Liver (tissue), 9 donors: ENCODE results near the gene MTCH2. TPM values are rescaled to one million over a fixed set of nuclear protein-coding genes. Genes with fewer than 3 reads are reported as not detected.

Experiments used
- DNase-seq: peaks from one replicate; pipeline ENCODE4 v3.0.0-alpha.2; 2017; ENCODE audit warnings: low spot score
- H3K27ac ChIP-seq, 2 donors: one replicate each; pipeline ENCODE4 v1.7.0; 2013; ENCODE audit warnings: inconsistent platforms in 2 of 2, low read length in 2 of 2, control low read depth in 1 of 2, low read depth in 1 of 2, mild to moderate bottlenecking in 1 of 2
- H3K27me3 ChIP-seq, 4 donors: one replicate each; pipeline versions ENCODE4 v1.6.1 to v1.7.0; 2013; ENCODE audit warnings: low read length in 3 of 4, inconsistent platforms in 1 of 4, mild to moderate bottlenecking in 1 of 4, moderate library complexity in 1 of 4; ENCODE audit not compliant: control insufficient read depth in 4 of 4, insufficient read depth in 4 of 4
- H3K36me3 ChIP-seq, 4 donors: one replicate each; pipeline versions ENCODE4 v1.6.1 to v1.7.0; 2013; ENCODE audit warnings: low read length in 3 of 4, mild to moderate bottlenecking in 3 of 4, low read depth in 1 of 4, moderate library complexity in 1 of 4; ENCODE audit not compliant: control insufficient read depth in 4 of 4, insufficient read depth in 3 of 4
- H3K4me1 ChIP-seq, 4 donors: one replicate each; pipeline versions ENCODE4 v1.6.1 to v1.7.0; 2013; ENCODE audit warnings: low read length in 3 of 4, mild to moderate bottlenecking in 3 of 4, moderate library complexity in 1 of 4; ENCODE audit not compliant: control insufficient read depth in 4 of 4, insufficient read depth in 4 of 4
- H3K4me3 ChIP-seq, 3 donors: one replicate each; pipeline versions ENCODE4 v1.6.1 to v1.7.0; 2013; ENCODE audit warnings: low read length in 3 of 3, control low read depth in 1 of 3, low read depth in 1 of 3, mild to moderate bottlenecking in 1 of 3
- H3K9ac ChIP-seq, 2 donors: one replicate each; pipeline ENCODE4 v1.7.0; 2013; ENCODE audit warnings: low read length in 2 of 2, mild to moderate bottlenecking in 2 of 2, moderate library complexity in 2 of 2, control low read depth in 1 of 2, low read depth in 1 of 2
- H3K9me3 ChIP-seq, 4 donors: one replicate each; pipeline versions ENCODE4 v1.6.1 to v1.7.0; 2013; ENCODE audit warnings: low read length in 3 of 4; ENCODE audit not compliant: control insufficient read depth in 4 of 4
- EGR1 ChIP-seq, 2 donors: IDR thresholded peaks; 2 replicates each; pipeline ENCODE4 v1.6.1; 2016 to 2018; ENCODE audit warnings: antibody characterized with exemption in 2 of 2, low read depth in 2 of 2
- FOXA1 ChIP-seq: IDR thresholded peaks from 2 replicates; pipeline ENCODE4 v1.6.1; 2016; ENCODE audit warnings: antibody characterized with exemption
- FOXA2 ChIP-seq: IDR thresholded peaks from 2 replicates; pipeline ENCODE4 v1.6.1; 2016; ENCODE audit warnings: antibody characterized with exemption
- GABPA ChIP-seq, 2 donors: IDR thresholded peaks in 1 of 2; conservative IDR thresholded peaks in 1 of 2; 2 replicates each; pipeline ENCODE4 v1.6.1; 2016; ENCODE audit warnings: antibody characterized with exemption in 2 of 2, mild to moderate bottlenecking in 1 of 2, moderate library complexity in 1 of 2
- HNF4A ChIP-seq, 2 donors: conservative IDR thresholded peaks; 2 replicates each; pipeline ENCODE4 v1.6.1; 2016; ENCODE audit warnings: antibody characterized with exemption in 2 of 2, mild to moderate bottlenecking in 2 of 2
- HNF4G ChIP-seq: IDR thresholded peaks from 2 replicates; pipeline ENCODE4 v1.6.1; 2016; ENCODE audit warnings: antibody characterized with exemption
- JUND ChIP-seq, 2 donors: IDR thresholded peaks; 2 replicates each; pipeline ENCODE4 v1.6.1; 2016; ENCODE audit warnings: antibody characterized with exemption in 2 of 2
- MAX ChIP-seq: IDR thresholded peaks from 2 replicates; pipeline ENCODE4 v1.6.1; 2016; ENCODE audit warnings: antibody characterized with exemption
- NR2F2 ChIP-seq: IDR thresholded peaks from 2 replicates; pipeline ENCODE4 v1.6.1; 2016; ENCODE audit warnings: antibody characterized with exemption
- RAD21 ChIP-seq, 2 donors: IDR thresholded peaks; 2 replicates each; pipeline ENCODE4 v1.6.1; 2016; ENCODE audit warnings: antibody characterized with exemption in 2 of 2, mild to moderate bottlenecking in 2 of 2
- REST ChIP-seq: IDR thresholded peaks from 2 replicates; pipeline ENCODE4 v1.6.1; 2016; ENCODE audit warnings: antibody characterized with exemption, mild to moderate bottlenecking
- RXRA ChIP-seq, 2 donors: IDR thresholded peaks; 2 replicates each; pipeline ENCODE4 v1.6.1; 2017 to 2018; ENCODE audit warnings: antibody characterized with exemption in 2 of 2, mild to moderate bottlenecking in 1 of 2
- SP1 ChIP-seq: IDR thresholded peaks from 2 replicates; pipeline ENCODE4 v1.6.1; 2018; ENCODE audit warnings: antibody characterized with exemption, mild to moderate bottlenecking
- TAF1 ChIP-seq: conservative IDR thresholded peaks from 2 replicates; pipeline ENCODE4 v1.6.1; 2016; ENCODE audit warnings: antibody characterized with exemption, mild to moderate bottlenecking
- YY1 ChIP-seq: IDR thresholded peaks from 2 replicates; pipeline ENCODE4 v1.6.1; 2016; ENCODE audit warnings: antibody characterized with exemption, mild to moderate bottlenecking
- WGBS: extraction: QIAGEN DNeasy Blood & Tissue Kit; methylation state at CpG from one replicate; pipeline ENCODE4 v1.1.7; 2013; 5-methylcytosine and 5-hydroxymethylcytosine counted together
- polyA plus RNA-seq, 2 donors: library from polyadenylated mRNA; stranded (reverse) in 1 of 2; unstranded in 1 of 2; fragments of 200-250 nt in 1 of 2; fragments of >200 nt in 1 of 2; fragmentation: Nextera tagmentation in 1 of 2; extraction: Ambion mirVana in 1 of 2; gene quantifications; one replicate each; pipeline versions ENCODE4 v1.2.1 to v1.2.3, GENCODE V29; 2013 to 2015
- total RNA-seq, 2 donors: library from RNA; depleted of rRNA; stranded (reverse); fragments of >200 nt; gene quantifications; one replicate each; pipeline ENCODE4 v1.2.3, GENCODE V29; 2014
- TF ChIP-seq, protein P1 (sequence below): fragments of 150-350 bp; IDR thresholded peaks from 2 replicates; pipeline ENCODE4 v1.5.1; 2017; ENCODE audit warnings: improper control_type of control experiment, low read depth, low read length; ENCODE audit not compliant: missing input control
- TF ChIP-seq, protein P2 (sequence below): IDR thresholded peaks from 2 replicates; pipeline ENCODE4 v1.6.1; 2016; ENCODE audit warnings: antibody characterized with exemption
- TF ChIP-seq, protein P3 (sequence below): IDR thresholded peaks from 2 replicates; pipeline ENCODE4 v1.6.1; 2016; ENCODE audit warnings: antibody characterized with exemption
- donor health status: healthy.
- donor health status: healthy.
- donor health status: healthy.
- donor health status: healthy.
- donor health status: healthy.

The MTCH2 gene
- total and polyA plus RNA-seq, 4 donors = 62.5 to 304 (median 126) TPM

GRCh38 chr11:47595967-47596366 lies 46.4 kb downstream of the MTCH2 start (continued):
- TF ChIP-seq, protein P1, sequence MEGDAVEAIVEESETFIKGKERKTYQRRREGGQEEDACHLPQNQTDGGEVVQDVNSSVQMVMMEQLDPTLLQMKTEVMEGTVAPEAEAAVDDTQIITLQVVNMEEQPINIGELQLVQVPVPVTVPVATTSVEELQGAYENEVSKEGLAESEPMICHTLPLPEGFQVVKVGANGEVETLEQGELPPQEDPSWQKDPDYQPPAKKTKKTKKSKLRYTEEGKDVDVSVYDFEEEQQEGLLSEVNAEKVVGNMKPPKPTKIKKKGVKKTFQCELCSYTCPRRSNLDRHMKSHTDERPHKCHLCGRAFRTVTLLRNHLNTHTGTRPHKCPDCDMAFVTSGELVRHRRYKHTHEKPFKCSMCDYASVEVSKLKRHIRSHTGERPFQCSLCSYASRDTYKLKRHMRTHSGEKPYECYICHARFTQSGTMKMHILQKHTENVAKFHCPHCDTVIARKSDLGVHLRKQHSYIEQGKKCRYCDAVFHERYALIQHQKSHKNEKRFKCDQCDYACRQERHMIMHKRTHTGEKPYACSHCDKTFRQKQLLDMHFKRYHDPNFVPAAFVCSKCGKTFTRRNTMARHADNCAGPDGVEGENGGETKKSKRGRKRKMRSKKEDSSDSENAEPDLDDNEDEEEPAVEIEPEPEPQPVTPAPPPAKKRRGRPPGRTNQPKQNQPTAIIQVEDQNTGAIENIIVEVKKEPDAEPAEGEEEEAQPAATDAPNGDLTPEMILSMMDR = no peak
- TF ChIP-seq SP1 = no peak
- TF ChIP-seq JUND (IDR thresholded peaks at IDR 0.05) = no peak
- TF ChIP-seq FOXA1 = no peak
- no peak for TF ChIP-seq FOXA2
- TF ChIP-seq RXRA (IDR thresholded peaks at IDR 0.05) = no peak
- no peak for TF ChIP-seq RAD21 (IDR thresholded peaks at IDR 0.05)
- TF ChIP-seq MAX = no peak
- no peak for TF ChIP-seq GABPA (IDR thresholded peaks at IDR 0.05 in 1 of 2, conservative IDR thresholded peaks at IDR 0.05 in 1 of 2)
- TF ChIP-seq, protein P2, sequence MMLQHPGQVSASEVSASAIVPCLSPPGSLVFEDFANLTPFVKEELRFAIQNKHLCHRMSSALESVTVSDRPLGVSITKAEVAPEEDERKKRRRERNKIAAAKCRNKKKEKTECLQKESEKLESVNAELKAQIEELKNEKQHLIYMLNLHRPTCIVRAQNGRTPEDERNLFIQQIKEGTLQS = no peak
- no peak for TF ChIP-seq HNF4A (conservative IDR thresholded peaks at IDR 0.05)
- TF ChIP-seq HNF4G = no peak
- no peak for TF ChIP-seq EGR1 (IDR thresholded peaks at IDR 0.05; ENCODE audit: low read depth in 2 of 2)
- no peak for TF ChIP-seq YY1
- no peak for TF ChIP-seq TAF1

DNA sequence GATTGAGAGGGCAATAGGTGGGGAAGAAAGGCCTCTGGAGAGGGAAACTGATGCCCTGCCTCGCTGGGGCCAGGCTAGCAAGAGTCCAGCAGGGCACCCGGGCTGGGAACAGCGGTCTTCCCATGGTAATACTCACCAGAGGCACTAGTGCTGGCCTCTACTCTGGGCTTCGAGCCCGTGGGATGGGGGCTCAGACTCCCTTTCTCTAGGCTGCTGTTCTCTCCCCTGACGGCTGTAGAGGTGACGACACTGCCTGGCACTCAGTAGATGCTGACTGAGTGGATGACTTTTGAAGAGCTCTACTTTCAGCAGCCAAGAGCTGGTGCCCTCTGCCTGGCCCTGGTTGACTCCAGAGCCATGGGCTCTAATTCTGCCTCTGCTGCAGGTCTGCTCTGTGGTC lies 47.3 kb downstream of the MTCH2 start:
- no peak overlapping the region for H3K9ac ChIP-seq
- H3K36me3 ChIP-seq = no peaks in the 10 kb centered on the region
- no peak overlapping the region for H3K27ac ChIP-seq
- DNase-seq = no peak
- H3K9me3 ChIP-seq = peaks cover 0 to 4% (median under 1%) of the 10 kb centered on the region in 4 donors
- WGBS = 60% methylated on average over 7 of the region's 7 CpGs
- H3K4me1 ChIP-seq = peaks cover 0 to 6% (median 2%) of the 10 kb centered on the region in 4 donors
- H3K27me3 ChIP-seq = peaks cover 0 to 7% (median 2%) of the 10 kb centered on the region in 4 donors
- TF ChIP-seq TAF1 (no peak), MAX (no peak), FOXA1 (no peak), REST (no peak), FOXA2 (no peak), HNF4A (conservative IDR thresholded peaks at IDR 0.05) (no peak), RXRA (IDR thresholded peaks at IDR 0.05) (no peak), GABPA (IDR thresholded peaks at IDR 0.05 in 1 of 2, conservative IDR thresholded peaks at IDR 0.05 in 1 of 2) (no peak), HNF4G (no peak), EGR1 (IDR thresholded peaks at IDR 0.05; ENCODE audit: low read depth in 2 of 2) (no peak), YY1 (no peak), JUND (IDR thresholded peaks at IDR 0.05) (no peak), RAD21 (IDR thresholded peaks at IDR 0.05) (no peak), NR2F2 (no peak), SP1 (no peak)
- TF ChIP-seq, protein P3, sequence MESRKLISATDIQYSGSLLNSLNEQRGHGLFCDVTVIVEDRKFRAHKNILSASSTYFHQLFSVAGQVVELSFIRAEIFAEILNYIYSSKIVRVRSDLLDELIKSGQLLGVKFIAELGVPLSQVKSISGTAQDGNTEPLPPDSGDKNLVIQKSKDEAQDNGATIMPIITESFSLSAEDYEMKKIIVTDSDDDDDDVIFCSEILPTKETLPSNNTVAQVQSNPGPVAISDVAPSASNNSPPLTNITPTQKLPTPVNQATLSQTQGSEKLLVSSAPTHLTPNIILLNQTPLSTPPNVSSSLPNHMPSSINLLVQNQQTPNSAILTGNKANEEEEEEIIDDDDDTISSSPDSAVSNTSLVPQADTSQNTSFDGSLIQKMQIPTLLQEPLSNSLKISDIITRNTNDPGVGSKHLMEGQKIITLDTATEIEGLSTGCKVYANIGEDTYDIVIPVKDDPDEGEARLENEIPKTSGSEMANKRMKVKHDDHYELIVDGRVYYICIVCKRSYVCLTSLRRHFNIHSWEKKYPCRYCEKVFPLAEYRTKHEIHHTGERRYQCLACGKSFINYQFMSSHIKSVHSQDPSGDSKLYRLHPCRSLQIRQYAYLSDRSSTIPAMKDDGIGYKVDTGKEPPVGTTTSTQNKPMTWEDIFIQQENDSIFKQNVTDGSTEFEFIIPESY = no peak
- TF ChIP-seq, protein P2 = no peak
- TF ChIP-seq, protein P1 = no peak
- no peak overlapping the region for H3K4me3 ChIP-seq
